Stimulated activated CD8-positive, alpha-beta memory T cell treated with anti-CD3 and anti-CD28 coated beads, Interleukin-7, amount 100 ng/mL, for 24 hours (primary cell): Measurements from ENCODE around the gene KLK4.

Experiments used
- DNase-seq: peaks from one replicate; pipeline ENCODE4 v3.0.0-alpha.2; 2020; ENCODE audit warnings: low read depth

KLK4 gene

DNA sequence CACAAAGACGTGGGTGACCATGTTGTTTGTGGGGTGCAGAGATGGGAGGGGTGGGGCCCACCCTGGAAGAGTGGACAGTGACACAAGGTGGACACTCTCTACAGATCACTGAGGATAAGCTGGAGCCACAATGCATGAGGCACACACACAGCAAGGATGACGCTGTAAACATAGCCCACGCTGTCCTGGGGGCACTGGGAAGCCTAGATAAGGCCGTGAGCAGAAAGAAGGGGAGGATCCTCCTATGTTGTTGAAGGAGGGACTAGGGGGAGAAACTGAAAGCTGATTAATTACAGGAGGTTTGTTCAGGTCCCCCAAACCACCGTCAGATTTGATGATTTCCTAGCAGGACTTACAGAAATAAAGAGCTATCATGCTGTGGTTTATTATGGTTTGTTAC, 32.3 kb downstream of the KLK4 start:
- DNase-seq = no peak

- no peak for DNase-seq
Observed at GRCh38 chr19:50877338-50877737, 33.9 kb downstream of the KLK4 start.

DNA sequence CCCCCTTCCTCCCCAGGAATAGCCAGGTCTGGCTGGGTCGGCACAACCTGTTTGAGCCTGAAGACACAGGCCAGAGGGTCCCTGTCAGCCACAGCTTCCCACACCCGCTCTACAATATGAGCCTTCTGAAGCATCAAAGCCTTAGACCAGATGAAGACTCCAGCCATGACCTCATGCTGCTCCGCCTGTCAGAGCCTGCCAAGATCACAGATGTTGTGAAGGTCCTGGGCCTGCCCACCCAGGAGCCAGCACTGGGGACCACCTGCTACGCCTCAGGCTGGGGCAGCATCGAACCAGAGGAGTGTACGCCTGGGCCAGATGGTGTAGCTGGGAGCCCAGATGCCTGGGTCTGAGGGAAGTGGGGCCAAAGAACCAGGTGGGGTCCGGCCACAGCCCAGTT, 34.7 kb downstream of the KLK4 start:
- no peak for DNase-seq

DNA sequence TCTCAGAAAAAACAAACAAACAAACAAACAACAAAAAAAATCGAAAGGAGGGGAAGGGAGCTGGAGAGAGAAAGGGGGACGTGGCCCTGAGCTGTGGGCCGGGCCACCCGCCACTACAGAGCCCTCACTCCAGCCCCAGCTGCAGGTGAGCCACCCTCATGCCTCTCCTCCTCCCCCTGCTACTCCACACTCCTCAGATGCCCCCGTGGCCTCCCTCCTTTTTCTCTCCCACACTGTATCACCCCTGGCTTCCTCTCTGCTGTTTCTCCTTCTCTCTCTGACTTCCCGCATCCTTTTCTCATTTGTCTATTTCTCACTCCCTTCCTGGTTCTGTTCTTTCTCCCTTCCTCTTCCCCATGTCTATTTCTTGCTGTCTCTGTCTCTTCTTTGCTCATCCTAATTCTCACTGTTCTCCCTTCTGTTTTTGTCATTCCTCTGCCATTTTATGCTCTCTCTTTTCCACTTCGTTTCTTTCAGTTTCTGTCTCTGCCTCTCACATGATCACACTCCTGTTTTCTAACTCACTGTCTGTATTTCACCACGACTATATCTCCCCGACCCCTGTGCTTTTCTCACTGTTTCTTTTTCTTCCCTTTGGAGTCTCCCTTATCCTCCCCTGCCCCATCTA, 35.3 kb downstream of the KLK4 start:
- no peak for DNase-seq

- DNase-seq = no peak
Observed at GRCh38 chr19:50874211-50874610, 37.0 kb downstream of the KLK4 start.

- DNase-seq = no peak
Observed at GRCh38 chr19:50873056-50873455, 38.1 kb downstream of the KLK4 start, which contains the start of gene KLK2. TSS of gene KLK2 (plus strand) at chr19:50873439. CDS start at chr19:50873474, 35 bp downstream.

GRCh38 chr19:50870417-50871089, 40.6 kb downstream of the KLK4 start:
- DNase-seq = no peak

DNA sequence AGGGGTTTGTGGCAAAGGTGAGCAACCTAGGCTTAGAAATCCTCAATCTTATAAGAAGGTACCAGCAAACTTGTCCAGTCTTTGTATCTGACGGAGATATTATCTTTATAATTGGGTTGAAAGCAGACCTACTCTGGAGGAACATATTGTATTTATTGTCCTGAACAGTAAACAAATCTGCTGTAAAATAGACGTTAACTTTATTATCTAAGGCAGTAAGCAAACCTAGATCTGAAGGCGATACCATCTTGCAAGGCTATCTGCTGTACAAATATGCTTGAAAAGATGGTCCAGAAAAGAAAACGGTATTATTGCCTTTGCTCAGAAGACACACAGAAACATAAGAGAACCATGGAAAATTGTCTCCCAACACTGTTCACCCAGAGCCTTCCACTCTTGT, 41.7 kb downstream of the KLK4 start:
- no peak for DNase-seq

DNA sequence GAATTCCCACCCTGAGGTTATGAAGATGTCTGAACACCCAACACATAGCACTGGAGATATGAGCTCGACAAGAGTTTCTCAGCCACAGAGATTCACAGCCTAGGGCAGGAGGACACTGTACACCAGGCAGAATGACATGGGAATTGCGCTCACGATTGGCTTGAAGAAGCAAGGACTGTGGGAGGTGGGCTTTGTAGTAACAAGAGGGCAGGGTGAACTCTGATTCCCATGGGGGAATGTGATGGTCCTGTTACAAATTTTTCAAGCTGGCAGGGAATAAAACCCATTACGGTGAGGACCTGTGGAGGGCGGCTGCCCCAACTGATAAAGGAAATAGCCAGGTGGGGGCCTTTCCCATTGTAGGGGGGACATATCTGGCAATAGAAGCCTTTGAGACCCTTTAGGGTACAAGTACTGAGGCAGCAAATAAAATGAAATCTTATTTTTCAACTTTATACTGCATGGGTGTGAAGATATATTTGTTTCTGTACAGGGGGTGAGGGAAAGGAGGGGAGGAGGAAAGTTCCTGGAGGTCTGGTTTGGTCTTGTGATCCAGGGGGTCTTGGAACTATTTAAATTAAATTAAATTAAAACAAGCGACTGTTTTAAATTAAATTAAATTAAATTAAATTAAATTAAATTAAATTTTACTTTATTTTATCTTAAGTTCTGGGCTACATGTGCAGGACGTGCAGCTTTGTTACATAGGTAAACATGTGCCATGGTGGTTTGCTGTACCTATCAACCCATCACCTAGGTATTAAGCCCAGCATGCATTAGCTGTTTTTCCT, 49.5 kb downstream of the KLK4 start:
- DNase-seq = no peak

GRCh38 chr19:50861010-50861409, 50.2 kb downstream of the KLK4 start:
- DNase-seq = no peak

DNA sequence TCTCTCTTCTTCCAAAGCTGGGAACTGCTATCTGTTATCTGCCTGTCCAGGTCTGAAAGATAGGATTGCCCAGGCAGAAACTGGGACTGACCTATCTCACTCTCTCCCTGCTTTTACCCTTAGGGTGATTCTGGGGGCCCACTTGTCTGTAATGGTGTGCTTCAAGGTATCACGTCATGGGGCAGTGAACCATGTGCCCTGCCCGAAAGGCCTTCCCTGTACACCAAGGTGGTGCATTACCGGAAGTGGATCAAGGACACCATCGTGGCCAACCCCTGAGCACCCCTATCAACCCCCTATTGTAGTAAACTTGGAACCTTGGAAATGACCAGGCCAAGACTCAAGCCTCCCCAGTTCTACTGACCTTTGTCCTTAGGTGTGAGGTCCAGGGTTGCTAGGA, 51.3 kb downstream of the KLK4 start:
- DNase-seq = no peak

DNA sequence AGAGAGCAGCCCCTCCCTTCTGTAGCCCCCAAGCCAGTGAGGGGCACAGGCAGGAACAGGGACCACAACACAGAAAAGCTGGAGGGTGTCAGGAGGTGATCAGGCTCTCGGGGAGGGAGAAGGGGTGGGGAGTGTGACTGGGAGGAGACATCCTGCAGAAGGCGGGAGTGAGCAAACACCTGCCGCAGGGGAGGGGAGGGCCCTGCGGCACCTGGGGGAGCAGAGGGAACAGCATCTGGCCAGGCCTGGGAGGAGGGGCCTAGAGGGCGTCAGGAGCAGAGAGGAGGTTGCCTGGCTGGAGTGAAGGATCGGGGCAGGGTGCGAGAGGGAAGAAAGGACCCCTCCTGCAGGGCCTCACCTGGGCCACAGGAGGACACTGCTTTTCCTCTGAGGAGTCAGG, 52.3 kb downstream of the KLK4 start:
- DNase-seq = no peak

- DNase-seq = no peak
Observed at GRCh38 chr19:50857366-50857765, 53.8 kb downstream of the KLK4 start.
